GM19043 (cell line): ENCODE measurements around the gene EIF4EBP2.

Experiments
- ATAC-seq: cut with Tn5 transposase; IDR thresholded peaks from one replicate; pipeline ENCODE4 v1.9.1; 2021; ENCODE audit warnings: low read depth; ENCODE audit not compliant: unreplicated experiment

The EIF4EBP2 gene

GRCh38 chr10:70430493-70431445 lies 26.8 kb downstream of the EIF4EBP2 start:
- no peak for ATAC-seq

GRCh38 chr10:70432101-70432500 lies 28.2 kb downstream of the EIF4EBP2 start:
- no peak for ATAC-seq

- no peak for ATAC-seq
Observed at GRCh38 chr10:70432561-70433263, 28.8 kb downstream of the EIF4EBP2 start.

DNA sequence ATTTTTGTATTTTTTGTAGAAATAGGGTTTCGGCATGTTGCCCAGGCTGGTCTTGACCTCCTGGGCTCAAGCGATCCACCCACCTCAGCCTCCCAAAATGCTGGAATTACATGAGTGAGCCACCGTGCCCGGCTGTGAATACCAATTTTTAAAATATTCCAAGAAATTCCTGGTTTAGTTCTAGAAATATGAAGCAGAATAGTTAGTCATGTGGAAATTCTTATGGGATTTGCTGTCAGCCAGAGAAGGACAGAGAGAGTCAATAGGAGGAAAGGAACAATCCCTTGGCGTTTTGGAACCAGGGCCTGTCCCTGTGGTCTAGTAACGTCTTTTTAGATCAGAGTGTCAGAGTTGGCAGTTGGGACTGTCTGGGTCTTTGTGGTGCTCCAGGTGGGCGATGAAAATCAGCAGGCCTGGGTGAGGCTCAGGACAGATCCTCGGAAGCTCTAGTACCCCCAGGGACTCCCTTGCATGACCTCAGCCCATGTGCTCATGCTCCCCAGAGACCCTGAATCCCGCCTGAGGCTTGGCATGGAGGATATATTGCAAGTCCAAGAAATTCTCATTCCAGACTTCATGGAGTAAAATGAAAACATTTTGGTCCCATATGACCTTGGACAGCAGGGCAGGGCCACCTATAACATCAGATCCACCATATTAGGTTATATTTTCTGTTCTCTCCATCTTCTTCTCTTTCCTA lies 29.8 kb downstream of the EIF4EBP2 start:
- ATAC-seq, result no peak

GRCh38 chr10:70435241-70436085 lies 31.5 kb downstream of the EIF4EBP2 start:
- ATAC-seq, result no peak

GRCh38 chr10:70437721-70438120 lies 33.8 kb downstream of the EIF4EBP2 start:
- no peak for ATAC-seq

GRCh38 chr10:70440296-70441160 lies 36.6 kb downstream of the EIF4EBP2 start:
- ATAC-seq, result no peak

- ATAC-seq, result no peak
Observed at GRCh38 chr10:70441161-70441894, 37.4 kb downstream of the EIF4EBP2 start, which contains the start of gene NODAL. TSS of gene NODAL (minus strand) at chr10:70441681. CDS start at chr10:70441667, 14 bp downstream.

- no peak for ATAC-seq
Observed at GRCh38 chr10:70441895-70442309, 38.0 kb downstream of the EIF4EBP2 start.

DNA sequence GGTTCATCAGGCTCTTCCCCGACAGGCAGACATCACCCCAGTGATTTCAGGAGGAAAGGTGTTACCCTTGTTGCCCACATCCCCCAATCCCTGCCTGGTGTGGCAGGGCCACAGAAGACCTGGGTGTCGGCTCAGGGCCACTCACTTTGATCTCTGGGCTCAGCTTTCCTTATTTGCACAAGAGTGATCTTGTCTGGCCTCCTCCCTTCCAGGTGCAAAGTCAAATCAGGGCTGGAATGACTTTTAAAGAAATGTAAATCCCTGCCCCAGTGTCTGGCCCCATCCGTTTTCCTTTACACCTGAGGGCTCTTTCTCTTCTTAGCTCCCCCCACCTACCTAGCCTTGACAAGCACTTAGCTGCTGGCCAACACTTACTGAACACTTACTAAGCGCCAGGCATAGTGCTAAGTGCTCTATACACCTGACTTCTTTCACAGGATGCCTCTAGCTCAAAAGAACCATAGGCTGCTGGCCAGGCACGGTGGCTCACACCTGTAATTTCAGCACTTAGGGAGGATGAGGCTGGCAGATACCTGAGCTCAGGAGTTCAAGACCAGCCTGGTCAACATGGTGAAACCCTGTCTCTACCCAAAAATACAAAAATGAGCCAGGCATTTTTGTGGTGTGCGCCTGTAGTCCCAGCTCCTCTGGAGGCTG lies 38.5 kb downstream of the EIF4EBP2 start:
- ATAC-seq, result no peak

DNA sequence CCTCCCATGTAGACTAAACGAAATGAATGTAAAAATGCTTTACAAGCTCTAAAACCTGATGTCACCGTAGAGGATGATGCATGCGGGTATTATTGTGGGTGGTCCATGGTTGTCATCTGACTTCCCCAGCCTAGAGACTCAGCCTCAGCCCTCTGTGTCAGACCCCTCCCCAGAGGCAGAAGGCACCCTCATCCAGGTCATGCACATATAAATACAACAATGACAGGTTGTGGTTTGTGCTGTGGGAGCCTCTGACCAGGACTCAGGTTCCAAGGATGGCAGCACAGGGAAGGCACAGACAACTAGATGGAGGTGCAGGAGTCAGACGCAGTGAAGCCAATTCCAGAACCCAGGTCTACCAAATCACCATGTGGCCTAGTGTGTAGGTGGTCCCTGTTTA lies 40.8 kb downstream of the EIF4EBP2 start:
- ATAC-seq, result no peak

GRCh38 chr10:70445718-70446657 lies 42.0 kb downstream of the EIF4EBP2 start:
- ATAC-seq, result no peak

DNA sequence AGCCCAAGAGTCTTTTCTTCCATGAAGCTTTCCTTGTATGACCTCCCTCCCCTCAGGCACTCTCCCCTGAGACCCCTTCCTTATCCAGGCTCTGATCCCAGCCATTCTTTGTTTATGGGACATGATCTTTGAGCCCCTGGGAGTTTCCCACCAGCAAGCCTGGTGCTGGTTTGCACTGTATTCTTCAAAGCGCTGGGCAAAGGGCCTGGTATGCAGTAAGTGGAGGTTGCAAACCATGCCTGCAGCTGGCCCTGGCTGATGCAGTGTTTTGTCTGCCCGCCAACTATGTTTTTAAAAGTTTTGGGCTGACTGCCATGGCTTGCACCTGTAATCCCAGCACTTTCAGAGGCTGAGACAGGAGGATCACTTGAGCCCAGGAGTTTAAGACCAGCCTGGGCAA lies 44.3 kb downstream of the EIF4EBP2 start:
- ATAC-seq, result no peak

DNA sequence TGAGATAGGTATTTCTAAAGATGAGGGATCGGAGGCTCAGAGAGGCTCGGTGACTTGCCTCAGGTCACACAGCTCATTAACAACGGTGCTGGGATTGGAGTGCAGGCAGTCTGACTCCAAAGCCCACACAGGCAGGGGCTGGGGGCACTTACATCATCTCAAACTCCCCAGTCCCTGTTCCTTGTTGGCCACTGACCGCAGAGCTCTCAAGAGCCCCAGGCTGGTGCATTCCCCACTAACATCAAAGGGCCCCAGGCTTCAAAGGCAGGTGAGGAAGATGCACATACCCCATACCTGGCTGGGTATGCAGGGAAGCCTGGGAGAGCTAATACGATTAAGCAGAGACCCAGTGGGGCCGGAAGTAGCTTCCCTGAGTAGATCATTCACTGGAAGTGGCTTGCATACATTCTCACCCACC lies 51.3 kb downstream of the EIF4EBP2 start:
- ATAC-seq, result no peak

DNA sequence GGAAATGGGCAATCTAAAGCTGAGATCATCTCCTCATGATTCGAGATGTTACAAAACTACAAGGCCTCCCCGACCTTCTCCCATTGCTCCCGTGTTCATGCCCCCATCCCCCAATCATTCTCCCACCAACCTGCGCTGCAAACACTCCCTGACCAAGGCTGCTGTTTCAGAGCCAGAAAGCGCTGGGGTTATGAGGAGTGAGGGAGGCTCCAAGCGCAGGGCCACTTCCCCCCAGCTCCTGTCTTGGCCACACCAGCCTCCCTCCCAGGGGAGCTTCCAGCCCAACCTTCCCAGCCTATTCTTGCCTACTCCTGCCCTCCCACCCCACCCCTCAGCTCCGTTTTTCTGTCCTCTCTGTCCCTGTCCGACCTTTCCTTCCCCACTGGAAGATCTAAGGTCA lies 52.2 kb downstream of the EIF4EBP2 start:
- no peak for ATAC-seq

GRCh38 chr10:70457759-70458305 lies 53.9 kb downstream of the EIF4EBP2 start:
- no peak for ATAC-seq
